Fibroblast of lung (primary cell): Measurements from ENCODE around the gene CELA3A.
"Not testable (repeated sequence)": the region's sequence is repeated elsewhere in the genome, so short reads cannot be mapped to it uniquely, and the experiment has no call there.

Experiments
- CTCF ChIP-seq, 2 donors: IDR thresholded peaks in 1 of 2; conservative IDR thresholded peaks in 1 of 2; 1 replicate in 1 of 2; 2 replicates in 1 of 2; pipeline ENCODE4 v1.5.1; 2011 to 2012; ENCODE audit warnings: low read length in 2 of 2, control low read depth in 1 of 2, inconsistent platforms in 1 of 2, low read depth in 1 of 2, mild to moderate bottlenecking in 1 of 2
- EZH2 ChIP-seq: IDR thresholded peaks from 2 replicates; pipeline ENCODE4 v1.5.1; 2012; ENCODE audit warnings: low read length, control low read depth, mild to moderate bottlenecking; ENCODE audit errors: missing control alignments

GRCh38 chr1:21976703-21977239 is 24.7 kb upstream of the CELA3A start, which contains the start of gene CELA3B:
- not testable (repeated sequence) for TF ChIP-seq CTCF (conservative IDR thresholded peaks at IDR 0.05 in 1 of 2, IDR thresholded peaks at IDR 0.05 in 1 of 2; ENCODE audit: low read depth in 1 of 2, low read length in 2 of 2); EZH2
